H9 (cell line): ENCODE measurements around the gene ZBTB20. TPM values are rescaled to one million over a fixed set of nuclear protein-coding genes. Genes with fewer than 3 reads are reported as not detected.

Source experiments
- DNase-seq: peaks from one replicate; pipeline ENCODE4 v3.0.0-alpha.2; 2017
- H2AFZ ChIP-seq: one replicate; pipeline ENCODE4 v1.6.1; 2013; ENCODE audit warnings: mild to moderate bottlenecking, low read length, control low read depth, moderate library complexity
- H2AK5ac ChIP-seq: 2 replicates; pipeline ENCODE4 v1.6.1; 2013; ENCODE audit warnings: low read length, control low read depth, mixed read lengths; ENCODE audit not compliant: insufficient read length
- H2BK120ac ChIP-seq: one replicate; pipeline ENCODE4 v1.6.1; 2013; ENCODE audit warnings: low read depth, mild to moderate bottlenecking, low read length, control low read depth, inconsistent platforms; ENCODE audit not compliant: poor library complexity, severe bottlenecking
- H2BK12ac ChIP-seq: 2 replicates; pipeline ENCODE4 v1.6.1; 2013; ENCODE audit warnings: low read length, control low read depth, mixed read lengths, low read depth; ENCODE audit not compliant: insufficient read length
- H2BK15ac ChIP-seq: 2 replicates; pipeline ENCODE4 v1.6.1; 2013; ENCODE audit warnings: low read depth, low read length, control low read depth
- H2BK20ac ChIP-seq: one replicate; pipeline ENCODE4 v1.6.1; 2013; ENCODE audit warnings: low read depth, mild to moderate bottlenecking, low read length, control low read depth, inconsistent platforms; ENCODE audit not compliant: poor library complexity, severe bottlenecking
- H2BK5ac ChIP-seq: 2 replicates; pipeline ENCODE4 v1.6.1; 2013; ENCODE audit warnings: low read length, control low read depth, mixed read lengths; ENCODE audit not compliant: insufficient read length
- H3K14ac ChIP-seq: 2 replicates; pipeline ENCODE4 v1.6.1; 2013; ENCODE audit warnings: low read length, control low read depth; ENCODE audit not compliant: insufficient read depth
- H3K18ac ChIP-seq: 2 replicates; pipeline ENCODE4 v1.6.1; 2013; ENCODE audit warnings: low read depth, mild to moderate bottlenecking, mixed read lengths, low read length, control low read depth; ENCODE audit not compliant: insufficient read length
- H3K23ac ChIP-seq: 2 replicates; pipeline ENCODE4 v1.6.1; 2013; ENCODE audit warnings: low read length, control low read depth, mixed read lengths, low read depth; ENCODE audit not compliant: insufficient read length
- H3K23me2 ChIP-seq: 2 replicates; pipeline ENCODE4 v1.6.1; 2013; ENCODE audit warnings: low read depth, mild to moderate bottlenecking, mixed read lengths, low read length, control low read depth; ENCODE audit not compliant: insufficient read length, poor library complexity, severe bottlenecking
- H3K27ac ChIP-seq: 2 replicates; pipeline ENCODE4 v1.5.1; 2013; ENCODE audit warnings: low read length, control low read depth, mixed read lengths, low read depth; ENCODE audit not compliant: insufficient read length
- H3K27me3 ChIP-seq: 2 replicates; pipeline ENCODE4 v1.6.1; 2013; ENCODE audit warnings: low read length, control low read depth, inconsistent platforms; ENCODE audit not compliant: insufficient read depth
- H3K4ac ChIP-seq: 2 replicates; pipeline ENCODE4 v1.6.1; 2013; ENCODE audit warnings: low read depth, mild to moderate bottlenecking, control low read depth, inconsistent platforms, low read length, moderate library complexity
- H3K4me1 ChIP-seq: 2 replicates; pipeline ENCODE4 v1.6.1; 2013; ENCODE audit warnings: low read length, control low read depth, inconsistent platforms; ENCODE audit not compliant: insufficient read depth
- H3K4me2 ChIP-seq: 2 replicates; pipeline ENCODE4 v1.6.1; 2013; ENCODE audit warnings: low read length, control low read depth, mixed read lengths; ENCODE audit not compliant: insufficient read length, insufficient read depth
- H3K56ac ChIP-seq: 2 replicates; pipeline ENCODE4 v1.6.1; 2013; ENCODE audit warnings: low read depth, mild to moderate bottlenecking, mixed read lengths, low read length, control low read depth; ENCODE audit not compliant: insufficient read length
- H3K79me1 ChIP-seq: 2 replicates; pipeline ENCODE4 v1.6.1; 2013; ENCODE audit warnings: low read depth, mild to moderate bottlenecking, moderate library complexity, low read length, control low read depth, inconsistent platforms; ENCODE audit not compliant: insufficient read depth, poor library complexity, severe bottlenecking
- H3K79me2 ChIP-seq: 2 replicates; pipeline ENCODE4 v1.6.1; 2013; ENCODE audit warnings: low read length, control low read depth, inconsistent platforms; ENCODE audit not compliant: insufficient read depth
- H3K9ac ChIP-seq: 2 replicates; pipeline ENCODE4 v1.6.1; 2013; ENCODE audit warnings: low read length, control low read depth, mixed read lengths; ENCODE audit not compliant: insufficient read length; ENCODE audit errors: extremely low read depth
- H3K9me3 ChIP-seq: one replicate; pipeline ENCODE4 v1.6.1; 2013; ENCODE audit warnings: low read depth, low read length, inconsistent platforms; ENCODE audit not compliant: control insufficient read depth
- H3T11ph ChIP-seq: one replicate; pipeline ENCODE4 v1.6.1; 2013; ENCODE audit warnings: mild to moderate bottlenecking, low read length, control low read depth, inconsistent platforms
- H4K20me1 ChIP-seq: one replicate; pipeline ENCODE4 v1.6.1; 2013; ENCODE audit not compliant: control insufficient read depth, insufficient read length, insufficient read depth
- H4K5ac ChIP-seq: 2 replicates; pipeline ENCODE4 v1.6.1; 2013; ENCODE audit warnings: low read depth, mild to moderate bottlenecking, mixed read lengths, low read length, control low read depth; ENCODE audit not compliant: insufficient read length
- H4K8ac ChIP-seq: replicated peaks from 2 replicates; pipeline ENCODE4 v1.6.1; 2013; ENCODE audit warnings: low read length, control low read depth, mixed read lengths, low read depth; ENCODE audit not compliant: insufficient read length
- H4K91ac ChIP-seq: 2 replicates; pipeline ENCODE4 v1.6.1; 2013; ENCODE audit warnings: low read depth, mild to moderate bottlenecking, moderate library complexity, mixed read lengths, low read length, control low read depth; ENCODE audit not compliant: insufficient read length
- H3K27ac Mint-ChIP-seq, 3 experiments: 2 replicates in 2 of 3; 3 replicates in 1 of 3; pipeline ENCODE4 v1.8.0; 2020 to 2021; ENCODE audit warnings: mixed read lengths in 3 of 3, mild to moderate bottlenecking in 1 of 3, moderate library complexity in 1 of 3
- H3K27me3 Mint-ChIP-seq: 2 replicates; pipeline ENCODE4 v1.8.0; 2021; ENCODE audit warnings: low read depth, mild to moderate bottlenecking, moderate library complexity, mixed read lengths
- H3K36me3 Mint-ChIP-seq, 3 experiments: 2 replicates in 2 of 3; 3 replicates in 1 of 3; pipeline ENCODE4 v1.8.0; 2020 to 2021; ENCODE audit warnings: low read depth in 3 of 3, mixed read lengths in 3 of 3; ENCODE audit not compliant: insufficient read depth in 1 of 3
- H3K4me1 Mint-ChIP-seq, 2 experiments: 2 replicates each; pipeline ENCODE4 v1.8.0; 2020; ENCODE audit warnings: mixed read lengths in 2 of 2
- H3K4me3 Mint-ChIP-seq, 2 experiments: 2 replicates in 1 of 2; 3 replicates in 1 of 2; pipeline ENCODE4 v1.8.0; 2020 to 2021; ENCODE audit warnings: mild to moderate bottlenecking in 2 of 2, mixed read lengths in 2 of 2, moderate library complexity in 1 of 2
- H3K9me3 Mint-ChIP-seq, 2 experiments: 2 replicates in 1 of 2; 3 replicates in 1 of 2; pipeline ENCODE4 v1.8.0; 2020; ENCODE audit warnings: mild to moderate bottlenecking in 2 of 2, mixed read lengths in 2 of 2, moderate library complexity in 1 of 2
- CTCF ChIP-seq: fragments of 200-600 bp; sonication (generic); conservative IDR thresholded peaks from 3 replicates; pipeline ENCODE4 v1.8.0; 2021; ENCODE audit warnings: antibody characterized with exemption, mild to moderate bottlenecking
- WGBS: extraction: QIAGEN DNeasy Blood & Tissue Kit; methylation state at CpG from one replicate; pipeline ENCODE4 v1.1.7; 2013; ENCODE audit warnings: missing lambda C conversion rate, low lambda C conversion rate, mixed read lengths; ENCODE audit not compliant: insufficient read length; ENCODE audit errors: extremely low coverage; 5-methylcytosine and 5-hydroxymethylcytosine counted together
- total RNA-seq: library from RNA; stranded (reverse); gene quantifications from 2 replicates; pipeline ENCODE4 v1.2.1, GENCODE V29; 2021

Gene ZBTB20
- total RNA-seq, 1 experiment from 2014 or later: 0.70 TPM

- H3K18ac ChIP-seq: no peak overlapping the region
- H3K27ac ChIP-seq: no peak overlapping the region
- TF ChIP-seq CTCF: no peak
- H4K91ac ChIP-seq: no peak overlapping the region
- H2BK5ac ChIP-seq: no peak overlapping the region
- H3K27ac Mint-ChIP-seq: no peak overlapping the region
- no peak overlapping the region for H2AK5ac ChIP-seq
- H4K20me1 ChIP-seq: no peaks in the 10 kb centered on the region
- H3K56ac ChIP-seq: no peak overlapping the region
- H3K14ac ChIP-seq: no peak overlapping the region
- H3K23ac ChIP-seq: no peak overlapping the region
- H3K4me1 Mint-ChIP-seq: peaks cover 4 to 6% of the 10 kb centered on the region in 2 experiments
- no peaks in the 10 kb centered on the region for H3K27me3 ChIP-seq
- peaks cover 0 to 17% (median 6%) of the 10 kb centered on the region in 3 experiments; a peak in 5 of 7 replicates for H3K36me3 Mint-ChIP-seq
- H2BK120ac ChIP-seq: no peak overlapping the region
- no peak overlapping the region for H2BK12ac ChIP-seq
- no CpG with 5 or more reads among the region's 3 CpGs for WGBS
- H4K5ac ChIP-seq: no peak overlapping the region
- no peaks in the 10 kb centered on the region for H3K27me3 Mint-ChIP-seq
- no peak overlapping the region for H2BK20ac ChIP-seq
- H3K23me2 ChIP-seq: no peaks in the 10 kb centered on the region
- no peak overlapping the region for H2BK15ac ChIP-seq
- no peaks in the 10 kb centered on the region for H3K79me1 ChIP-seq
- peaks cover 16 to 17% of the 10 kb centered on the region in 2 experiments for H3K9me3 Mint-ChIP-seq
- no peak overlapping the region for H2AFZ ChIP-seq
- no peak overlapping the region for H3K4me3 Mint-ChIP-seq
- H3T11ph ChIP-seq: no peak overlapping the region
- no peak overlapping the region for H3K9ac ChIP-seq
- no peak overlapping the region for H3K4me2 ChIP-seq
- H3K4ac ChIP-seq: no peak overlapping the region
- no peaks in the 10 kb centered on the region for H3K4me1 ChIP-seq
- H3K9me3 ChIP-seq: no peaks in the 10 kb centered on the region
- no peak for DNase-seq
- no peaks in the 10 kb centered on the region for H3K79me2 ChIP-seq
- no peak overlapping the region for H4K8ac ChIP-seq
Measured at GRCh38 chr3:114953215-114953799, 193.8 kb downstream of the ZBTB20 start.
